ENCODE measurements around the gene SLC24A3.

SLC24A3 gene

GRCh38 chr20:19256085-19256484, 43.6 kb downstream of the SLC24A3 start:
- Histone ChIP-seq H3K9ac (ENCODE audit: low read depth, low read length, poor library complexity, severe bottlenecking) (no peak overlapping the region), H3K9me3 (ENCODE audit: insufficient read depth, low read depth, low read length) (no peaks in the 10 kb centered on the region), H3K9me2 (replicated peaks; ENCODE audit: low read depth, low read length) (no peaks in the 10 kb centered on the region), H3K27me3 (ENCODE audit: insufficient read depth, low read length, poor library complexity, severe bottlenecking) (no peaks in the 10 kb centered on the region), H3K4me3 (ENCODE audit: low read length, poor library complexity, severe bottlenecking) (no peak overlapping the region), H3K36me3 (ENCODE audit: insufficient read depth, low read length) (no peaks in the 10 kb centered on the region), H4K20me1 (ENCODE audit: insufficient read depth, low read length, poor library complexity, severe bottlenecking) (no peaks in the 10 kb centered on the region), H2AFZ (ENCODE audit: low read length) (no peak overlapping the region), H3K4me2 (ENCODE audit: low read depth, low read length, poor library complexity, severe bottlenecking) (no peak overlapping the region), H3K79me2 (ENCODE audit: insufficient read depth, low read length) (no peaks in the 10 kb centered on the region), H3F3A (ENCODE audit: low read depth) (no peaks in the 10 kb centered on the region), H3K4me1 (ENCODE audit: insufficient read depth, low read length, poor library complexity, severe bottlenecking) (peaks cover 31% of the 10 kb centered on the region)
- TF ChIP-seq CTCF (conservative IDR thresholded peaks at IDR 0.05; ENCODE audit: low read length) (no peak), EZH2phosphoT487 (IDR thresholded peaks at IDR 0.05; ENCODE audit: borderline replicate concordance) (no peak)

GRCh38 chr20:19256906-19257595, 44.6 kb downstream of the SLC24A3 start:
- Histone ChIP-seq H2AFZ (ENCODE audit: low read length) (no peak overlapping the region), H3K79me2 (ENCODE audit: insufficient read depth, low read length) (no peaks in the 10 kb centered on the region), H3K4me1 (ENCODE audit: insufficient read depth, low read length, poor library complexity, severe bottlenecking) (peaks cover 31% of the 10 kb centered on the region), H3K36me3 (ENCODE audit: insufficient read depth, low read length) (no peaks in the 10 kb centered on the region), H4K20me1 (ENCODE audit: insufficient read depth, low read length, poor library complexity, severe bottlenecking) (no peaks in the 10 kb centered on the region), H3K4me2 (ENCODE audit: low read depth, low read length, poor library complexity, severe bottlenecking) (no peak overlapping the region), H3K27me3 (ENCODE audit: insufficient read depth, low read length, poor library complexity, severe bottlenecking) (no peaks in the 10 kb centered on the region), H3K4me3 (ENCODE audit: low read length, poor library complexity, severe bottlenecking) (no peak overlapping the region), H3K9me3 (ENCODE audit: insufficient read depth, low read depth, low read length) (no peaks in the 10 kb centered on the region), H3K9me2 (replicated peaks; ENCODE audit: low read depth, low read length) (no peaks in the 10 kb centered on the region), H3K9ac (ENCODE audit: low read depth, low read length, poor library complexity, severe bottlenecking) (no peak overlapping the region), H3F3A (ENCODE audit: low read depth) (no peaks in the 10 kb centered on the region)
- TF ChIP-seq CTCF (conservative IDR thresholded peaks at IDR 0.05; ENCODE audit: low read length), result no peak

GRCh38 chr20:19257865-19258264, 45.4 kb downstream of the SLC24A3 start:
- H3K9ac ChIP-seq (ENCODE audit: low read depth, low read length, poor library complexity, severe bottlenecking), result no peak overlapping the region

More at GRCh38 chr20:19257865-19258264, 45.4 kb downstream of the SLC24A3 start:
- Histone ChIP-seq H3F3A (ENCODE audit: low read depth) (no peaks in the 10 kb centered on the region), H4K20me1 (ENCODE audit: insufficient read depth, low read length, poor library complexity, severe bottlenecking) (no peaks in the 10 kb centered on the region), H2AFZ (ENCODE audit: low read length) (no peak overlapping the region), H3K9me2 (replicated peaks; ENCODE audit: low read depth, low read length) (no peaks in the 10 kb centered on the region), H3K4me1 (ENCODE audit: insufficient read depth, low read length, poor library complexity, severe bottlenecking) (peaks cover 31% of the 10 kb centered on the region), H3K4me2 (ENCODE audit: low read depth, low read length, poor library complexity, severe bottlenecking) (no peak overlapping the region), H3K4me3 (ENCODE audit: low read length, poor library complexity, severe bottlenecking) (no peak overlapping the region), H3K27me3 (ENCODE audit: insufficient read depth, low read length, poor library complexity, severe bottlenecking) (no peaks in the 10 kb centered on the region), H3K79me2 (ENCODE audit: insufficient read depth, low read length) (no peaks in the 10 kb centered on the region), H3K9me3 (ENCODE audit: insufficient read depth, low read depth, low read length) (no peaks in the 10 kb centered on the region), H3K36me3 (ENCODE audit: insufficient read depth, low read length) (no peaks in the 10 kb centered on the region)
- TF ChIP-seq CTCF (conservative IDR thresholded peaks at IDR 0.05; ENCODE audit: low read length) (no peak), EZH2phosphoT487 (IDR thresholded peaks at IDR 0.05; ENCODE audit: borderline replicate concordance) (no peak)
